WTC11 (cell line): Measurements from ENCODE around the gene SULT2B1. TPM values are rescaled to one million over a fixed set of nuclear protein-coding genes. Genes with fewer than 3 reads are reported as not detected.

Experiments
- ATF1 ChIP-seq: sonication (generic); formaldehyde crosslinking; IDR thresholded peaks from 2 replicates; pipeline ENCODE4 v1.8.1; 2023; ENCODE audit warnings: mild to moderate bottlenecking, moderate library complexity, missing genetic modification reagents
- EMX1 ChIP-seq: fragments of 250-450 bp; sonication (Bioruptor Pico); IDR thresholded peaks from 2 replicates; pipeline ENCODE4 v1.8.0; 2021; ENCODE audit warnings: mild to moderate bottlenecking
- ESRRA ChIP-seq: sonication (generic); formaldehyde crosslinking; IDR thresholded peaks from 2 replicates; pipeline ENCODE4 v1.8.1; 2022; ENCODE audit warnings: mild to moderate bottlenecking, missing genetic modification reagents, borderline replicate concordance
- FOXJ3 ChIP-seq: sonication (generic); formaldehyde crosslinking; IDR thresholded peaks from 2 replicates; pipeline ENCODE4 v1.9.0; 2021; ENCODE audit warnings: missing genetic modification reagents, mild to moderate bottlenecking, borderline replicate concordance
- FOXP1 ChIP-seq: sonication (generic); formaldehyde crosslinking; IDR thresholded peaks from 2 replicates; pipeline ENCODE4 v1.8.0; 2022; ENCODE audit warnings: missing genetic modification reagents, mild to moderate bottlenecking, moderate library complexity, borderline replicate concordance
- GRHL2 ChIP-seq: fragments of 250-450 bp; sonication (Bioruptor Pico); IDR thresholded peaks from 2 replicates; pipeline ENCODE4 v1.8.0; 2022; ENCODE audit warnings: mild to moderate bottlenecking, moderate library complexity; ENCODE audit not compliant: insufficient replicate concordance, severe bottlenecking
- GTF2I ChIP-seq: fragments of 250-450 bp; sonication (Bioruptor Pico); conservative IDR thresholded peaks from 2 replicates; pipeline ENCODE4 v1.4.0; 2021; ENCODE audit warnings: mild to moderate bottlenecking
- NFATC4 ChIP-seq: fragments of 250-450 bp; sonication (Bioruptor Pico); IDR thresholded peaks from 2 replicates; pipeline ENCODE4 v1.9.0; 2021; ENCODE audit warnings: mild to moderate bottlenecking
- NFYB ChIP-seq: sonication (generic); formaldehyde crosslinking; conservative IDR thresholded peaks from 2 replicates; pipeline ENCODE4 v1.8.0; 2022; ENCODE audit warnings: low read depth, missing genetic modification reagents
- NR3C1 ChIP-seq: sonication (generic); formaldehyde crosslinking; conservative IDR thresholded peaks from 2 replicates; pipeline ENCODE4 v1.8.1; 2023; ENCODE audit warnings: low read depth, mild to moderate bottlenecking, missing genetic modification reagents
- PRRX2 ChIP-seq: fragments of 250-450 bp; sonication (Bioruptor Pico); IDR thresholded peaks from 2 replicates; pipeline ENCODE4 v1.8.0; 2021; ENCODE audit warnings: mild to moderate bottlenecking
- TP53 ChIP-seq: sonication (generic); formaldehyde crosslinking; IDR thresholded peaks from 2 replicates; pipeline ENCODE4 v1.8.1; 2023; ENCODE audit warnings: mild to moderate bottlenecking, missing genetic modification reagents
- ZNF416 ChIP-seq: fragments of 250-450 bp; sonication (Bioruptor Pico); IDR thresholded peaks from 2 replicates; pipeline ENCODE4 v1.9.0; 2021; ENCODE audit warnings: mild to moderate bottlenecking, inconsistent platforms
- ZNF423 ChIP-seq: fragments of 250-450 bp; sonication (Bioruptor Pico); IDR thresholded peaks from 2 replicates; pipeline ENCODE4 v2.1.2; 2022; ENCODE audit warnings: mild to moderate bottlenecking, moderate library complexity
- total RNA-seq: library from RNA; stranded (reverse); gene quantifications from 3 replicates; pipeline ENCODE4 v1.2.3, GENCODE V29; 2021
- TF ChIP-seq, protein P1 (sequence below): sonication (generic); formaldehyde crosslinking; IDR thresholded peaks from 2 replicates; pipeline ENCODE4 v1.8.0; 2023; ENCODE audit warnings: mild to moderate bottlenecking, missing genetic modification reagents
- TF ChIP-seq, protein P2 (sequence below): sonication (generic); formaldehyde crosslinking; IDR thresholded peaks from 2 replicates; pipeline ENCODE4 v1.8.0; 2022; ENCODE audit warnings: mild to moderate bottlenecking, missing genetic modification reagents
- TF ChIP-seq, protein P3 (sequence below): fragments of 250-450 bp; sonication (Bioruptor Pico); IDR thresholded peaks from 2 replicates; pipeline ENCODE4 v1.8.0; 2021; ENCODE audit warnings: mild to moderate bottlenecking
- TF ChIP-seq, protein P4 (sequence below): fragments of 250-450 bp; sonication (Bioruptor Pico); IDR thresholded peaks from 2 replicates; pipeline ENCODE4 v1.9.0; 2021; ENCODE audit warnings: mild to moderate bottlenecking
- TF ChIP-seq, protein P5 (sequence below): fragments of 250-450 bp; sonication (Bioruptor Pico); conservative IDR thresholded peaks from 2 replicates; pipeline ENCODE4 v1.9.0; 2021; ENCODE audit warnings: mild to moderate bottlenecking
- TF ChIP-seq, protein P6 (sequence below): sonication (generic); formaldehyde crosslinking; IDR thresholded peaks from 2 replicates; pipeline ENCODE4 v1.8.0; 2022; ENCODE audit warnings: missing genetic modification reagents
- TF ChIP-seq, protein P7 (sequence below): sonication (generic); formaldehyde crosslinking; IDR thresholded peaks from 2 replicates; pipeline ENCODE4 v1.8.1; 2023; ENCODE audit warnings: mild to moderate bottlenecking, moderate library complexity, missing genetic modification reagents

SULT2B1 gene
- total RNA-seq, 1 experiment from 2014 or later, result 0.96 TPM

DNA sequence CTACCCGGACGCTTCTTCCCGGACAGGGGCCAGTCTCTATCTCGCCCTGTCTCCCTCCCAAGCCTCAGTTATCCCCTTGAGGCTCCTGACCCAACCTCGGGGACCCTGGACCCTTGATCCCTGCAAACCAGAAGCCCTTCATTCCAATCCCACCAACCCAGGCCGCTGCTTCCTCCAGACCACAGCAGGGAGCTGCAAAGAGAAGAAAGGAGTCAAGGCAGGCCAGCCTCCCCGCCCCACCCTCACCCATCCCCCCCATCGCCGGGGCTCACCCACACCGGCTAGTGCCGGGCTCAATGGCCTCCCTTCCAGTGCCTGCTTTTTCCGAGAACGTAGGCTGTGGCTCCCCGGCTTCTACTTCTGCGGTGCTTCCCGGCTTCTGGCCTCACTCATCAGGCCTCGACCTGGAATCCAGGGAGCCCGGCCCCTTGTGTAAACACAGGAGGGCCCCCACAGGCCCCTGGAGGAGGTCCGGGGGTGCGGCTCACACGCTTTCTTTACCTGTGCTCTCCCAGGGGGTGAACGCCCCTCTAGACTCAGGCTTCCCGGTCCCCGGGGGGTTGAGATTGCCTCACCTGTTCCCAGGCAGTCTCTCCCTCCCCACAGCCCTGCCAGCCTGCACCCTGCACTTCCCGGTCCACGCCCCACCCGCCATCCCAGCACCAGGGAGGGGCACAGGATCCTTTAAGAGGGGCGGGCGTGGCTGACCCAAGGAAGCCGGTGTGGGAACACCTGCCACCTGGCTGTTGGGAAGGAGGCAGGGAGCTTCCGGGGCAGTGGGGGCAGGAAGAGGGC lies 62.7 kb downstream of the SULT2B1 start, which contains the start of gene FAM83E (continued):
- TF ChIP-seq, protein P1, sequence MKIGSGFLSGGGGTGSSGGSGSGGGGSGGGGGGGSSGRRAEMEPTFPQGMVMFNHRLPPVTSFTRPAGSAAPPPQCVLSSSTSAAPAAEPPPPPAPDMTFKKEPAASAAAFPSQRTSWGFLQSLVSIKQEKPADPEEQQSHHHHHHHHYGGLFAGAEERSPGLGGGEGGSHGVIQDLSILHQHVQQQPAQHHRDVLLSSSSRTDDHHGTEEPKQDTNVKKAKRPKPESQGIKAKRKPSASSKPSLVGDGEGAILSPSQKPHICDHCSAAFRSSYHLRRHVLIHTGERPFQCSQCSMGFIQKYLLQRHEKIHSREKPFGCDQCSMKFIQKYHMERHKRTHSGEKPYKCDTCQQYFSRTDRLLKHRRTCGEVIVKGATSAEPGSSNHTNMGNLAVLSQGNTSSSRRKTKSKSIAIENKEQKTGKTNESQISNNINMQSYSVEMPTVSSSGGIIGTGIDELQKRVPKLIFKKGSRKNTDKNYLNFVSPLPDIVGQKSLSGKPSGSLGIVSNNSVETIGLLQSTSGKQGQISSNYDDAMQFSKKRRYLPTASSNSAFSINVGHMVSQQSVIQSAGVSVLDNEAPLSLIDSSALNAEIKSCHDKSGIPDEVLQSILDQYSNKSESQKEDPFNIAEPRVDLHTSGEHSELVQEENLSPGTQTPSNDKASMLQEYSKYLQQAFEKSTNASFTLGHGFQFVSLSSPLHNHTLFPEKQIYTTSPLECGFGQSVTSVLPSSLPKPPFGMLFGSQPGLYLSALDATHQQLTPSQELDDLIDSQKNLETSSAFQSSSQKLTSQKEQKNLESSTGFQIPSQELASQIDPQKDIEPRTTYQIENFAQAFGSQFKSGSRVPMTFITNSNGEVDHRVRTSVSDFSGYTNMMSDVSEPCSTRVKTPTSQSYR (CRISPR knock-in tag), result peak; percentile 59; the same call in 1 of the 2 replicates
- TF ChIP-seq, protein P2, sequence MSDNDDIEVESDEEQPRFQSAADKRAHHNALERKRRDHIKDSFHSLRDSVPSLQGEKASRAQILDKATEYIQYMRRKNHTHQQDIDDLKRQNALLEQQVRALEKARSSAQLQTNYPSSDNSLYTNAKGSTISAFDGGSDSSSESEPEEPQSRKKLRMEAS, result no peak; the same call in none of the 2 replicates
- no peak for TF ChIP-seq FOXJ3
- TF ChIP-seq TP53, result peak; percentile 49; the same call in 1 of the 2 replicates
- no peak; the same call in 1 of the 2 replicates for TF ChIP-seq NR3C1 (CRISPR knock-in tag)
- TF ChIP-seq ZNF423 (CRISPR knock-in tag), result peak; percentile 60
- peak; percentile 98 for TF ChIP-seq PRRX2 (CRISPR knock-in tag)
- 0 out of 2 replicates have a peak, but pooled peaks have one; percentile 19 for TF ChIP-seq GTF2I (CRISPR knock-in tag)
- TF ChIP-seq NFATC4 (CRISPR knock-in tag), result peak; percentile 98
- TF ChIP-seq, protein P3, sequence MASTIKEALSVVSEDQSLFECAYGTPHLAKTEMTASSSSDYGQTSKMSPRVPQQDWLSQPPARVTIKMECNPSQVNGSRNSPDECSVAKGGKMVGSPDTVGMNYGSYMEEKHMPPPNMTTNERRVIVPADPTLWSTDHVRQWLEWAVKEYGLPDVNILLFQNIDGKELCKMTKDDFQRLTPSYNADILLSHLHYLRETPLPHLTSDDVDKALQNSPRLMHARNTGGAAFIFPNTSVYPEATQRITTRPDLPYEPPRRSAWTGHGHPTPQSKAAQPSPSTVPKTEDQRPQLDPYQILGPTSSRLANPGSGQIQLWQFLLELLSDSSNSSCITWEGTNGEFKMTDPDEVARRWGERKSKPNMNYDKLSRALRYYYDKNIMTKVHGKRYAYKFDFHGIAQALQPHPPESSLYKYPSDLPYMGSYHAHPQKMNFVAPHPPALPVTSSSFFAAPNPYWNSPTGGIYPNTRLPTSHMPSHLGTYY (CRISPR knock-in tag), result peak; percentile 97
- peak; percentile 81; the same call in 1 of the 2 replicates for TF ChIP-seq ATF1 (CRISPR knock-in tag)
- TF ChIP-seq, protein P4, sequence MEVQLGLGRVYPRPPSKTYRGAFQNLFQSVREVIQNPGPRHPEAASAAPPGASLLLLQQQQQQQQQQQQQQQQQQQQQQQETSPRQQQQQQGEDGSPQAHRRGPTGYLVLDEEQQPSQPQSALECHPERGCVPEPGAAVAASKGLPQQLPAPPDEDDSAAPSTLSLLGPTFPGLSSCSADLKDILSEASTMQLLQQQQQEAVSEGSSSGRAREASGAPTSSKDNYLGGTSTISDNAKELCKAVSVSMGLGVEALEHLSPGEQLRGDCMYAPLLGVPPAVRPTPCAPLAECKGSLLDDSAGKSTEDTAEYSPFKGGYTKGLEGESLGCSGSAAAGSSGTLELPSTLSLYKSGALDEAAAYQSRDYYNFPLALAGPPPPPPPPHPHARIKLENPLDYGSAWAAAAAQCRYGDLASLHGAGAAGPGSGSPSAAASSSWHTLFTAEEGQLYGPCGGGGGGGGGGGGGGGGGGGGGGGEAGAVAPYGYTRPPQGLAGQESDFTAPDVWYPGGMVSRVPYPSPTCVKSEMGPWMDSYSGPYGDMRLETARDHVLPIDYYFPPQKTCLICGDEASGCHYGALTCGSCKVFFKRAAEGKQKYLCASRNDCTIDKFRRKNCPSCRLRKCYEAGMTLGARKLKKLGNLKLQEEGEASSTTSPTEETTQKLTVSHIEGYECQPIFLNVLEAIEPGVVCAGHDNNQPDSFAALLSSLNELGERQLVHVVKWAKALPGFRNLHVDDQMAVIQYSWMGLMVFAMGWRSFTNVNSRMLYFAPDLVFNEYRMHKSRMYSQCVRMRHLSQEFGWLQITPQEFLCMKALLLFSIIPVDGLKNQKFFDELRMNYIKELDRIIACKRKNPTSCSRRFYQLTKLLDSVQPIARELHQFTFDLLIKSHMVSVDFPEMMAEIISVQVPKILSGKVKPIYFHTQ (CRISPR knock-in tag), result peak; percentile 99
- TF ChIP-seq, protein P5, sequence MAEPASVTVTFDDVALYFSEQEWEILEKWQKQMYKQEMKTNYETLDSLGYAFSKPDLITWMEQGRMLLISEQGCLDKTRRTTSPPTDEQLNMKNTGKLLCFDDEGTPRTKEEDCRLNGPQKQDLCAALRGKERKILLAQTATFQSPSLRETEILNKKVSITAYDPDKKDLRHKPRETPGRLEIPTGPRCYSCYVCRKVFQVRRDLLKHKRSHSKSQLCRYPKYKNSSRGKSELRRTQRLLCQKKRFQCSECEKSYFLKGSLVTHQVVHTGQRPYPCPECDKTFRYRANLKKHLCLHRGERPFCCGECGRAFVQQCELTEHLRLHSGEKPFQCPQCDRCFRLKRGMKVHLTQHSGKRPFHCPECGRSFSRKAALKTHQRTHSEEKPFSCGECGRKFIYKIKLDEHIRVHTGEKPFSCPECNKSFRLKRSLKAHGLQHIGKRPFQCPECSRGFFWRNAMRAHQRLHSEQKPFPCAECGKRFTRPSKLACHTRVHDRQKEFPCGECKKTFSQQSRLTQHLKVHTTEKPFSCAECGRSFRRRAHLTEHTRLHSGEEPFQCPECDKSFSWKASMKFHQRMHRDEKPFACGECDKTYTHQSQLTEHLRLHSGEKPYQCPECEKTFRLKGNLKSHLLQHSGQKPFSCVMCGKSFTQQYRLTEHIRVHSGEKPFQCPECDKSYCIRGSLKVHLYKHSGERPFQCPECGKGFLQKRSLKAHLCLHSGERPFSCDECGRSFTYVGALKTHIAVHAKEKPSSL, result peak; percentile 97
- TF ChIP-seq FOXP1 (CRISPR knock-in tag), result peak; percentile 73
- no peak for TF ChIP-seq NFYB (CRISPR knock-in tag)
- peak; percentile 98 for TF ChIP-seq ZNF416 (CRISPR knock-in tag)
- TF ChIP-seq, protein P6, sequence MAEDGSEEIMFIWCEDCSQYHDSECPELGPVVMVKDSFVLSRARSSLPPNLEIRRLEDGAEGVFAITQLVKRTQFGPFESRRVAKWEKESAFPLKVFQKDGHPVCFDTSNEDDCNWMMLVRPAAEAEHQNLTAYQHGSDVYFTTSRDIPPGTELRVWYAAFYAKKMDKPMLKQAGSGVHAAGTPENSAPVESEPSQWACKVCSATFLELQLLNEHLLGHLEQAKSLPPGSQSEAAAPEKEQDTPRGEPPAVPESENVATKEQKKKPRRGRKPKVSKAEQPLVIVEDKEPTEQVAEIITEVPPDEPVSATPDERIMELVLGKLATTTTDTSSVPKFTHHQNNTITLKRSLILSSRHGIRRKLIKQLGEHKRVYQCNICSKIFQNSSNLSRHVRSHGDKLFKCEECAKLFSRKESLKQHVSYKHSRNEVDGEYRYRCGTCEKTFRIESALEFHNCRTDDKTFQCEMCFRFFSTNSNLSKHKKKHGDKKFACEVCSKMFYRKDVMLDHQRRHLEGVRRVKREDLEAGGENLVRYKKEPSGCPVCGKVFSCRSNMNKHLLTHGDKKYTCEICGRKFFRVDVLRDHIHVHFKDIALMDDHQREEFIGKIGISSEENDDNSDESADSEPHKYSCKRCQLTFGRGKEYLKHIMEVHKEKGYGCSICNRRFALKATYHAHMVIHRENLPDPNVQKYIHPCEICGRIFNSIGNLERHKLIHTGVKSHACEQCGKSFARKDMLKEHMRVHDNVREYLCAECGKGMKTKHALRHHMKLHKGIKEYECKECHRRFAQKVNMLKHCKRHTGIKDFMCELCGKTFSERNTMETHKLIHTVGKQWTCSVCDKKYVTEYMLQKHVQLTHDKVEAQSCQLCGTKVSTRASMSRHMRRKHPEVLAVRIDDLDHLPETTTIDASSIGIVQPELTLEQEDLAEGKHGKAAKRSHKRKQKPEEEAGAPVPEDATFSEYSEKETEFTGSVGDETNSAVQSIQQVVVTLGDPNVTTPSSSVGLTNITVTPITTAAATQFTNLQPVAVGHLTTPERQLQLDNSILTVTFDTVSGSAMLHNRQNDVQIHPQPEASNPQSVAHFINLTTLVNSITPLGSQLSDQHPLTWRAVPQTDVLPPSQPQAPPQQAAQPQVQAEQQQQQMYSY, result peak; percentile 95
- TF ChIP-seq GRHL2 (CRISPR knock-in tag), result no peak
- peak; percentile 95 for TF ChIP-seq EMX1 (CRISPR knock-in tag)
- TF ChIP-seq ESRRA (CRISPR knock-in tag), result no peak; the same call in 1 of the 2 replicates
- TF ChIP-seq, protein P7, sequence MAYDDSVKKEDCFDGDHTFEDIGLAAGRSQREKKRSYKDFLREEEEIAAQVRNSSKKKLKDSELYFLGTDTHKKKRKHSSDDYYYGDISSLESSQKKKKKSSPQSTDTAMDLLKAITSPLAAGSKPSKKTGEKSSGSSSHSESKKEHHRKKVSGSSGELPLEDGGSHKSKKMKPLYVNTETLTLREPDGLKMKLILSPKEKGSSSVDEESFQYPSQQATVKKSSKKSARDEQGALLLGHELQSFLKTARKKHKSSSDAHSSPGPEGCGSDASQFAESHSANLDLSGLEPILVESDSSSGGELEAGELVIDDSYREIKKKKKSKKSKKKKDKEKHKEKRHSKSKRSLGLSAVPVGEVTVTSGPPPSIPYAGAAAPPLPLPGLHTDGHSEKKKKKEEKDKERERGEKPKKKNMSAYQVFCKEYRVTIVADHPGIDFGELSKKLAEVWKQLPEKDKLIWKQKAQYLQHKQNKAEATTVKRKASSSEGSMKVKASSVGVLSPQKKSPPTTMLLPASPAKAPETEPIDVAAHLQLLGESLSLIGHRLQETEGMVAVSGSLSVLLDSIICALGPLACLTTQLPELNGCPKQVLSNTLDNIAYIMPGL (CRISPR knock-in tag), result 0 out of 2 replicates have a peak, but pooled peaks have one; percentile 29
